Midbrain (tissue), 1 donor: Measurements from ENCODE around the gene EPHB1.
"Not testable (repeated sequence)": the region's sequence is repeated elsewhere in the genome, so short reads cannot be mapped to it uniquely, and the experiment has no call there.

Source experiments
- DNase-seq: peaks from one replicate; lab custom pipeline; 2025; lab: John Stamatoyannopoulos, UW

EPHB1 gene

GRCh38 chr3:135005616-135006015 lies 210.6 kb downstream of the EPHB1 start:
- DNase-seq = not testable (repeated sequence)

- no peak for DNase-seq
Observed at GRCh38 chr3:135007607-135008006, 212.5 kb downstream of the EPHB1 start.

GRCh38 chr3:135008326-135008725 lies 213.3 kb downstream of the EPHB1 start:
- no peak for DNase-seq

GRCh38 chr3:135009014-135009413 lies 214.0 kb downstream of the EPHB1 start:
- DNase-seq = no peak

- DNase-seq = no peak
Observed at GRCh38 chr3:135012101-135012500, 217.0 kb downstream of the EPHB1 start.

- no peak for DNase-seq
Observed at GRCh38 chr3:135013206-135013605, 218.1 kb downstream of the EPHB1 start.

- DNase-seq = no peak
Observed at GRCh38 chr3:135014566-135014965, 219.5 kb downstream of the EPHB1 start.

- DNase-seq = no peak
Observed at GRCh38 chr3:135017003-135017893, 222.2 kb downstream of the EPHB1 start.

- DNase-seq = no peak
Observed at GRCh38 chr3:135018149-135018923, 223.3 kb downstream of the EPHB1 start.

GRCh38 chr3:135020181-135020580 lies 225.1 kb downstream of the EPHB1 start:
- no peak for DNase-seq

GRCh38 chr3:135023996-135024658 lies 229.1 kb downstream of the EPHB1 start:
- no peak for DNase-seq

- not testable (repeated sequence) for DNase-seq
Observed at GRCh38 chr3:135030768-135031615, 235.9 kb downstream of the EPHB1 start.

GRCh38 chr3:135033737-135034136 lies 238.7 kb downstream of the EPHB1 start:
- DNase-seq = no peak

- no peak for DNase-seq
Observed at GRCh38 chr3:135034291-135034768, 239.3 kb downstream of the EPHB1 start.

- no peak for DNase-seq
Observed at GRCh38 chr3:135034891-135035440, 239.9 kb downstream of the EPHB1 start.

- no peak for DNase-seq
Observed at GRCh38 chr3:135038186-135038585, 243.1 kb downstream of the EPHB1 start.

- not testable (repeated sequence) for DNase-seq
Observed at GRCh38 chr3:135039536-135039935, 244.5 kb downstream of the EPHB1 start.

GRCh38 chr3:135040321-135041240 lies 245.5 kb downstream of the EPHB1 start:
- DNase-seq = no peak

GRCh38 chr3:135041601-135042000 lies 246.5 kb downstream of the EPHB1 start:
- DNase-seq = no peak

- DNase-seq = no peak
Observed at GRCh38 chr3:135047061-135047460, 252.0 kb downstream of the EPHB1 start.
